HepG2 (cell line): Measurements from ENCODE around the gene CPLX3. TPM values are rescaled to one million over a fixed set of nuclear protein-coding genes. Genes with fewer than 3 reads are reported as not detected.
A peak's percentile ranks its signal among the peaks of the same experiment; 100 is the strongest.

Experiments
- ADNP ChIP-seq: sonication (generic); formaldehyde crosslinking; IDR thresholded peaks from 2 replicates; pipeline ENCODE4 v1.4.0; 2020; ENCODE audit warnings: missing genetic modification reagents
- E2F1 ChIP-seq: sonication (generic); formaldehyde crosslinking; IDR thresholded peaks from 2 replicates; pipeline ENCODE4 v1.5.0; 2020; ENCODE audit warnings: missing genetic modification reagents
- FOSL1 ChIP-seq: sonication (generic); formaldehyde crosslinking; IDR thresholded peaks from 2 replicates; pipeline ENCODE4 v1.9.0; 2021; ENCODE audit warnings: missing genetic modification reagents, borderline replicate concordance
- GATA4 ChIP-seq: sonication (generic); IDR thresholded peaks from 2 replicates; pipeline ENCODE4 v1.6.1; 2016; ENCODE audit warnings: antibody characterized with exemption, low read depth, borderline replicate concordance
- RAD51 ChIP-seq: fragments of 450-650 bp; IDR thresholded peaks from 2 replicates; pipeline ENCODE4 v1.6.1; 2016; ENCODE audit warnings: borderline replicate concordance
- SAFB2 ChIP-seq: sonication (generic); formaldehyde crosslinking; IDR thresholded peaks from 2 replicates; pipeline ENCODE4 v1.5.1; 2020; ENCODE audit warnings: missing genetic modification reagents, low read depth, mild to moderate bottlenecking, borderline replicate concordance
- U2AF2 ChIP-seq: fragments of 200-400 bp; formaldehyde crosslinking; IDR thresholded peaks from 2 replicates; pipeline ENCODE4 v1.6.1; 2017; ENCODE audit warnings: low read depth, mild to moderate bottlenecking, low read length
- ZBTB4 ChIP-seq: sonication (generic); formaldehyde crosslinking; IDR thresholded peaks from 2 replicates; pipeline ENCODE4 v1.4.0; 2020; ENCODE audit warnings: missing genetic modification reagents, mild to moderate bottlenecking, borderline replicate concordance
- ZNF318 ChIP-seq: sonication (generic); formaldehyde crosslinking; IDR thresholded peaks from 2 replicates; pipeline ENCODE4 v1.4.0; 2020; ENCODE audit warnings: mild to moderate bottlenecking, missing genetic modification reagents
- ZNF660 ChIP-seq: sonication (generic); formaldehyde crosslinking; IDR thresholded peaks from 2 replicates; pipeline ENCODE4 v1.5.1; 2020; ENCODE audit warnings: mild to moderate bottlenecking, low read depth, missing genetic modification reagents, borderline replicate concordance
- ZNF776 ChIP-seq: sonication (generic); formaldehyde crosslinking; IDR thresholded peaks from 2 replicates; pipeline ENCODE4 v1.4.0; 2020; ENCODE audit warnings: mild to moderate bottlenecking, missing genetic modification reagents
- ZNF883 ChIP-seq: sonication (generic); formaldehyde crosslinking; IDR thresholded peaks from 2 replicates; pipeline ENCODE4 v1.5.1; 2020; ENCODE audit warnings: mild to moderate bottlenecking, missing genetic modification reagents; ENCODE audit errors: not compliant biosample characterization
- ZNF891 ChIP-seq: sonication (generic); formaldehyde crosslinking; IDR thresholded peaks from 2 replicates; pipeline ENCODE4 v1.5.0; 2020; ENCODE audit warnings: mild to moderate bottlenecking, missing genetic modification reagents
- polyA plus RNA-seq, 8 experiments: library from polyadenylated mRNA; depleted of rRNA in 3 of 8; stranded (reverse) in 7 of 8; unstranded in 1 of 8; fragments of >200 nt; fragmentation: Illumina TruSeq in 4 of 8; extraction: Trizol in 4 of 8; gene quantifications; 2 replicates each; pipeline versions ENCODE4 v1.2.1 to v1.2.3, GENCODE V29; 2011 to 2016; ENCODE audit warnings: low read depth in 4 of 8, missing spikeins in 1 of 8, mixed read lengths in 1 of 8; ENCODE audit not compliant: insufficient read depth in 1 of 8
- total RNA-seq, 5 experiments: library from RNA; depleted of rRNA; stranded (reverse); fragments of >200 nt; fragmentation: Illumina TruSeq; extraction: Trizol; gene quantifications; 2 replicates each; pipeline ENCODE4 v1.2.3, GENCODE V29; 2016; ENCODE audit warnings: low read depth in 1 of 5
- TF ChIP-seq, protein P1 (sequence below): IDR thresholded peaks from 2 replicates; pipeline ENCODE4 v1.6.1; 2016; ENCODE audit warnings: missing compliant biosample characterization, missing genetic modification reagents, borderline replicate concordance

Gene CPLX3
- total and polyA plus RNA-seq, 2 of the 13 experiments (the other 11 are each of a cell fraction or from before 2014, with no cell fraction given), result not detected

DNA sequence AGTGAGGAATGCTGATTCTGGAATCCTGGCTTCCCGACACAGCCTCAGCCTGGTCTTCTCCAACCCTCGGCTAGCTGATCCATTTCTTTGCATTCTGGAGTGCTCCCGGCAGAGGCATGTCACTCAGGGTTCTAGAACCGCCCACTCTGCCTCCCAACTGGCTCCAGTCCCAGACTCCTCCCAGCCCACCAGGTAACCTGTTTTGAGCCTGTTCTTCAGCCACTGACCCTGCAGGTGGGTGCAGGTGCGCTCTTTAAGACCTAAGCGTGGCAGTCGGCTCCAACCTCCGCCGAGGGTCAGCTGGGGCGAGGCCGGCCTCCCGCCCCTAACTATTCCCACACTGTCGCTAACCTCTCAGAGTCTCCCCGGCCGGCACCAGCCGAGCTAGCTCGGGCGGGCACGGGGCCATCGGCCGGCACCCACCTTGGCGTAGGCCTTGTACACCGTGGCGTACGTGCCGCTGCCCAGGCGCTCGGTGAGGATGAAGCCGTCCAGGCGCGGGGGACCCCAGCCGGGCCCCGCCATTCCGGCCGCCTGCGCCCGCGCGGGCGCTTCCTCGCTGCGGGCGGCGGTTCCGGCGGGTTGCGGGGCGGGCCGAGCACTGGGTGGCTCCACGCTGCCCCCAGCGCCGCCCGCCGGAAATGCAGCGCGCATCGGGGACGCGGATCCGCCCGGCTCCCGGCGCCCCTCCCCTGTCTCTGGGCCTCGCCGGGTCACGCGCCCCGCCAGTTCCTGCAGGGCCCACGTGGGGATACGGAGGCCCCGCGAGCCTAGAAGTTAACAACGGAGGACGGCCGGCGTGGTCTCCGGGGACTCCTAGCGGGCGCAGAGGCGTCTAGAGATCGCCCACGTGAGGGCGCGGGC lies 16.4 kb downstream of the CPLX3 start, which contains the start of gene ULK3 (continued):
- TF ChIP-seq ZBTB4 (no peak), U2AF2 (no peak), RAD51 (no peak), E2F1 (no peak), FOSL1 (CRISPR knock-in tag) (no peak), SAFB2 (CRISPR knock-in tag) (0 out of 2 replicates have a peak, but pooled peaks have one; percentile 33), ZNF891 (no peak), ADNP (CRISPR knock-in tag) (no peak), ZNF660 (CRISPR knock-in tag) (no peak), ZNF776 (no peak; the same call in 1 of the 2 replicates), GATA4 (no peak), ZNF883 (CRISPR knock-in tag) (peak; percentile 11), ZNF318 (CRISPR knock-in tag) (no peak)
- TF ChIP-seq, protein P1, sequence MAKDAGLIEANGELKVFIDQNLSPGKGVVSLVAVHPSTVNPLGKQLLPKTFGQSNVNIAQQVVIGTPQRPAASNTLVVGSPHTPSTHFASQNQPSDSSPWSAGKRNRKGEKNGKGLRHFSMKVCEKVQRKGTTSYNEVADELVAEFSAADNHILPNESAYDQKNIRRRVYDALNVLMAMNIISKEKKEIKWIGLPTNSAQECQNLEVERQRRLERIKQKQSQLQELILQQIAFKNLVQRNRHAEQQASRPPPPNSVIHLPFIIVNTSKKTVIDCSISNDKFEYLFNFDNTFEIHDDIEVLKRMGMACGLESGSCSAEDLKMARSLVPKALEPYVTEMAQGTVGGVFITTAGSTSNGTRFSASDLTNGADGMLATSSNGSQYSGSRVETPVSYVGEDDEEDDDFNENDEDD (CRISPR knock-in tag), result peak; percentile 67; the same call in 1 of the 2 replicates
